Measurements from ENCODE around the gene SLC47A2.

- TF ChIP-seq, protein P1, sequence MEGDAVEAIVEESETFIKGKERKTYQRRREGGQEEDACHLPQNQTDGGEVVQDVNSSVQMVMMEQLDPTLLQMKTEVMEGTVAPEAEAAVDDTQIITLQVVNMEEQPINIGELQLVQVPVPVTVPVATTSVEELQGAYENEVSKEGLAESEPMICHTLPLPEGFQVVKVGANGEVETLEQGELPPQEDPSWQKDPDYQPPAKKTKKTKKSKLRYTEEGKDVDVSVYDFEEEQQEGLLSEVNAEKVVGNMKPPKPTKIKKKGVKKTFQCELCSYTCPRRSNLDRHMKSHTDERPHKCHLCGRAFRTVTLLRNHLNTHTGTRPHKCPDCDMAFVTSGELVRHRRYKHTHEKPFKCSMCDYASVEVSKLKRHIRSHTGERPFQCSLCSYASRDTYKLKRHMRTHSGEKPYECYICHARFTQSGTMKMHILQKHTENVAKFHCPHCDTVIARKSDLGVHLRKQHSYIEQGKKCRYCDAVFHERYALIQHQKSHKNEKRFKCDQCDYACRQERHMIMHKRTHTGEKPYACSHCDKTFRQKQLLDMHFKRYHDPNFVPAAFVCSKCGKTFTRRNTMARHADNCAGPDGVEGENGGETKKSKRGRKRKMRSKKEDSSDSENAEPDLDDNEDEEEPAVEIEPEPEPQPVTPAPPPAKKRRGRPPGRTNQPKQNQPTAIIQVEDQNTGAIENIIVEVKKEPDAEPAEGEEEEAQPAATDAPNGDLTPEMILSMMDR (conservative IDR thresholded peaks at IDR 0.05; ENCODE audit: low read length), result no peak
- no peak for TF ChIP-seq EZH2phosphoT487 (IDR thresholded peaks at IDR 0.05; ENCODE audit: borderline replicate concordance)
Measured at GRCh38 chr17:19641687-19642372, 74.6 kb downstream of the SLC47A2 start.

Data from Loucy (cell line).